DND-41 (cell line): ENCODE data around the gene SLC45A3.

Experiments
- ATAC-seq: fragments of 200-7000 bp; cut with Tn5 transposase; 3 replicates; pipeline ENCODE4 v1.9.1; 2021; ENCODE audit warnings: low read depth; ENCODE audit not compliant: insufficient read depth
- DNase-seq: peaks from one replicate; pipeline ENCODE4 v3.0.0-alpha.2; 2020
- H2AFZ ChIP-seq: 2 replicates; pipeline ENCODE4 v1.6.0; 2012; ENCODE audit warnings: low read depth, low read length
- H3K27ac ChIP-seq: 2 replicates; pipeline ENCODE4 v1.5.1; 2012; ENCODE audit warnings: low read length, inconsistent platforms
- H3K27me3 ChIP-seq: fragments of 200-600 bp; sonication (generic); 2 replicates; pipeline ENCODE4 v1.6.0; 2012; ENCODE audit warnings: low read length, mild to moderate bottlenecking, inconsistent platforms; ENCODE audit not compliant: insufficient read depth, poor library complexity
- H3K36me3 ChIP-seq: 2 replicates; pipeline ENCODE4 v1.5.1; 2012; ENCODE audit warnings: low read length, inconsistent platforms; ENCODE audit not compliant: insufficient read depth
- H3K4me1 ChIP-seq: 2 replicates; pipeline ENCODE4 v1.5.1; 2012; ENCODE audit warnings: mild to moderate bottlenecking, low read length; ENCODE audit not compliant: insufficient read depth
- H3K4me2 ChIP-seq: 2 replicates; pipeline ENCODE4 v1.6.0; 2012; ENCODE audit warnings: mild to moderate bottlenecking, moderate library complexity, low read length, inconsistent platforms; ENCODE audit not compliant: insufficient read depth
- H3K4me3 ChIP-seq, 2 experiments: fragments of 200-600 bp in 1 of 2; shearing (Covaris generic) in 1 of 2; 2 replicates each; pipeline ENCODE4 v1.5.1; 2012 to 2016; ENCODE audit warnings: inconsistent platforms in 2 of 2, low read length in 2 of 2, mild to moderate bottlenecking in 2 of 2, low read depth in 1 of 2, moderate library complexity in 1 of 2
- H3K79me2 ChIP-seq: 2 replicates; pipeline ENCODE4 v1.6.0; 2012; ENCODE audit warnings: low read length, inconsistent platforms; ENCODE audit not compliant: insufficient read depth
- H3K9ac ChIP-seq: 2 replicates; pipeline ENCODE4 v1.6.0; 2012; ENCODE audit warnings: low read depth, mild to moderate bottlenecking, inconsistent platforms, low read length, moderate library complexity
- H3K9me3 ChIP-seq: 2 replicates; pipeline ENCODE4 v1.5.1; 2012; ENCODE audit warnings: low read length, moderate library complexity, mild to moderate bottlenecking, inconsistent platforms; ENCODE audit not compliant: insufficient read depth, severe bottlenecking
- H4K20me1 ChIP-seq: 2 replicates; pipeline ENCODE4 v1.6.0; 2012; ENCODE audit warnings: low read length; ENCODE audit not compliant: insufficient read depth
- EZH2 ChIP-seq: IDR thresholded peaks from 3 replicates; pipeline ENCODE4 v1.6.1; 2012; ENCODE audit warnings: borderline replicate concordance, low read depth, mild to moderate bottlenecking, moderate library complexity, low read length, inconsistent platforms; ENCODE audit not compliant: severe bottlenecking
- TF ChIP-seq, protein P1 (sequence below): IDR thresholded peaks from 2 replicates; pipeline ENCODE4 v1.5.1; 2012; ENCODE audit warnings: borderline replicate concordance, low read length, moderate library complexity, mild to moderate bottlenecking; ENCODE audit not compliant: poor library complexity, severe bottlenecking; ENCODE audit errors: extremely low read depth

Gene SLC45A3

DNA sequence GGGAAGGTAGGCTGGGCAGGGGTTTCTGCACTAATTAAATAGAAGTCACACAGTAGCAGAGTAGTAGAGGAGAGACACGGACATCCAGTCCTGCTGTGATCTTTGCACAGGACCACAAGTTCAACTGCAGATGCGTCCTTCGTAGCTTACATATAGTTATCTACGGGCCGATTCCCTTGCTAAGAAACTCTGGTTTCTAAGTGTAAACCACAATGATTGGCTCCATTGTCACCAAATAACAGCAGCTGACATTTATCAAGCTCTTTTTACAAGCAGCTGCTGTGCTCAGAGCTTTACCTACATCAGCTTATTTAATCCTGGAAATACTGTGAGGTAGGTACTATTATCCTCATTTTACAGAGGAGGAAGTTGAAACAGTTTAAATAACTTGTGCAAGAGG is 3.1 kb downstream of the SLC45A3 start:
- H2AFZ ChIP-seq, result no peak overlapping the region
- peaks cover 16% of the 10 kb centered on the region for H4K20me1 ChIP-seq
- H3K27ac ChIP-seq, result no peak overlapping the region
- H3K9me3 ChIP-seq, result no peaks in the 10 kb centered on the region
- no peak overlapping the region for H3K9ac ChIP-seq
- no peaks in the 10 kb centered on the region for H3K79me2 ChIP-seq
- no peak overlapping the region for H3K4me3 ChIP-seq
- H3K4me1 ChIP-seq, result peaks cover 11% of the 10 kb centered on the region
- ATAC-seq (no peak), DNase-seq (no peak)
- no peak for TF ChIP-seq EZH2
- no peak overlapping the region for H3K4me2 ChIP-seq
- no peaks in the 10 kb centered on the region for H3K36me3 ChIP-seq
- peaks cover 40% of the 10 kb centered on the region for H3K27me3 ChIP-seq

DNA sequence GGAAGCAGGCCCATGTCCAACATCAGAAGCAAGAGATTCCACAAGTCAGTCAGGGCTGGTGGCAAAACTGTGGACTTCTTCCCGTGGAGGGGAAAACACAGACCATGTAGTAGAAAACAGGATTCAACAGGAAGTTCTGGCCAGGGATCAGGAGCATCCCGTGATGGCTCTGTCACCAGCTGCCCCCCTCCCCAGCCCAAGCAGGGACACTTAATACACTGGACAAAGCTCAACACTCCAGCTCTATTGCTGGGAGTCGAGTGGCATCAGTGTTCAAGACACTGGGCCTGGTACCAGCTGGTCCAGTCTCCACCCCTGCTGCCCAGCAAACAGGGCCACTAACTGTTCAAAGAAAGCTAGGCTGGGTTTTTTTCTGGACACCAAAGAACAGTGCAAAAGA is 3.7 kb downstream of the SLC45A3 start:
- Histone ChIP-seq H3K9me3 (no peaks in the 10 kb centered on the region), H3K4me2 (no peak overlapping the region), H3K79me2 (no peaks in the 10 kb centered on the region), H3K27me3 (peaks cover 40% of the 10 kb centered on the region), H3K27ac (no peak overlapping the region), H3K4me3 (no peak overlapping the region), H3K9ac (no peak overlapping the region), H4K20me1 (peaks cover 12% of the 10 kb centered on the region), H2AFZ (no peak overlapping the region), H3K4me1 (peaks cover 11% of the 10 kb centered on the region), H3K36me3 (no peaks in the 10 kb centered on the region)
- ATAC-seq, result no peak
- TF ChIP-seq, protein P1, sequence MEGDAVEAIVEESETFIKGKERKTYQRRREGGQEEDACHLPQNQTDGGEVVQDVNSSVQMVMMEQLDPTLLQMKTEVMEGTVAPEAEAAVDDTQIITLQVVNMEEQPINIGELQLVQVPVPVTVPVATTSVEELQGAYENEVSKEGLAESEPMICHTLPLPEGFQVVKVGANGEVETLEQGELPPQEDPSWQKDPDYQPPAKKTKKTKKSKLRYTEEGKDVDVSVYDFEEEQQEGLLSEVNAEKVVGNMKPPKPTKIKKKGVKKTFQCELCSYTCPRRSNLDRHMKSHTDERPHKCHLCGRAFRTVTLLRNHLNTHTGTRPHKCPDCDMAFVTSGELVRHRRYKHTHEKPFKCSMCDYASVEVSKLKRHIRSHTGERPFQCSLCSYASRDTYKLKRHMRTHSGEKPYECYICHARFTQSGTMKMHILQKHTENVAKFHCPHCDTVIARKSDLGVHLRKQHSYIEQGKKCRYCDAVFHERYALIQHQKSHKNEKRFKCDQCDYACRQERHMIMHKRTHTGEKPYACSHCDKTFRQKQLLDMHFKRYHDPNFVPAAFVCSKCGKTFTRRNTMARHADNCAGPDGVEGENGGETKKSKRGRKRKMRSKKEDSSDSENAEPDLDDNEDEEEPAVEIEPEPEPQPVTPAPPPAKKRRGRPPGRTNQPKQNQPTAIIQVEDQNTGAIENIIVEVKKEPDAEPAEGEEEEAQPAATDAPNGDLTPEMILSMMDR, result no peak
- no peak for TF ChIP-seq EZH2
- DNase-seq, result no peak

DNA sequence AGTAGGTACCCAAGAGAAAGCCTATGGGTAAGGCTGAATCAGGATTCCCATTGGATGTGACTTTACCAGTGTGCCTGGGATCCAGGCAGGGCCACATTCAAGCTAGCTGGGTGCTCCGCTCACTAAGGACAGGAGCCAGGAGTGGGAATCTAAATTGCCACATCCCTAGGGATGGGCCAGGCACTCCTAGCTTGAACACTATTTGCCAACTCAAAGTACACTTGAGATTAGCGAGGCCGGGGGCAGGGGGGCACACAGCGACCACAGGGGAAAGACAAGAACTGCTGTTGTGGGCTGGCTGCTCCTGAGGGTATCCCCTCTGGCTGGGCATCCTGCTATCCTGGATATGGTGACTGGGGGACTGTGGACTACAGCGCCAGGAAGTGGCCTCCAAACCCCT is 4.3 kb downstream of the SLC45A3 start:
- Histone ChIP-seq H3K79me2 (no peaks in the 10 kb centered on the region), H3K27ac (no peak overlapping the region), H3K4me2 (no peak overlapping the region), H3K9ac (no peak overlapping the region), H3K27me3 (peaks cover 38% of the 10 kb centered on the region), H3K36me3 (no peaks in the 10 kb centered on the region), H3K9me3 (no peaks in the 10 kb centered on the region), H2AFZ (no peak overlapping the region), H3K4me3 (no peak overlapping the region), H3K4me1 (peaks cover 11% of the 10 kb centered on the region), H4K20me1 (peaks cover 12% of the 10 kb centered on the region)
- TF ChIP-seq EZH2, result no peak
- TF ChIP-seq, protein P1, result no peak
- ATAC-seq (no peak), DNase-seq (no peak)

DNA sequence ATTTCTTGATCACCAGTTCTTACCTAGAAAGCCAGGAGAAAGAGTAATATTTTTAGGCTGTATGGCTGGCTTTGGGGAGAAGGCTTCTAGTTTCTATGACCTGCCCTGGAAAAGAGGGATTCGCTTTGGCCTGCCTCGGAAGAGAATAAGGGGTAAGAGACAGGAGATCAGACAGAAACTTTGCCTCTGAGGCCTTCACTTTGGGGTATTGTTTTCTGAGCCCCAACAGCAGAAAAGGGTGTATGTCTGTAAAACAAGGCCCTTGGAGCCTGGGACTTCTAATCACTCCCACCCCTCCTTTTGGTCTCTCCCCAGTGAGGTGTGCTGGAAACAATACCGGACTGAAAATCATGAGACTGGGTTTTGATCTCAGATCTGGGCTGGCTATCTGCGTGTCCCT is 5.1 kb downstream of the SLC45A3 start:
- no peaks in the 10 kb centered on the region for H3K36me3 ChIP-seq
- H3K27ac ChIP-seq, result no peak overlapping the region
- H3K4me2 ChIP-seq, result no peak overlapping the region
- H2AFZ ChIP-seq, result no peak overlapping the region
- peaks cover 30% of the 10 kb centered on the region for H3K27me3 ChIP-seq
- ATAC-seq (no peak), DNase-seq (no peak)
- no peaks in the 10 kb centered on the region for H3K79me2 ChIP-seq
- H3K9ac ChIP-seq, result no peak overlapping the region
- peaks cover 13% of the 10 kb centered on the region for H4K20me1 ChIP-seq
- TF ChIP-seq EZH2, result no peak
- TF ChIP-seq, protein P1, result no peak
- no peaks in the 10 kb centered on the region for H3K9me3 ChIP-seq
- no peak overlapping the region for H3K4me3 ChIP-seq
- H3K4me1 ChIP-seq, result peaks cover 11% of the 10 kb centered on the region
